ENCODE data around the gene ACMSD.

DNA sequence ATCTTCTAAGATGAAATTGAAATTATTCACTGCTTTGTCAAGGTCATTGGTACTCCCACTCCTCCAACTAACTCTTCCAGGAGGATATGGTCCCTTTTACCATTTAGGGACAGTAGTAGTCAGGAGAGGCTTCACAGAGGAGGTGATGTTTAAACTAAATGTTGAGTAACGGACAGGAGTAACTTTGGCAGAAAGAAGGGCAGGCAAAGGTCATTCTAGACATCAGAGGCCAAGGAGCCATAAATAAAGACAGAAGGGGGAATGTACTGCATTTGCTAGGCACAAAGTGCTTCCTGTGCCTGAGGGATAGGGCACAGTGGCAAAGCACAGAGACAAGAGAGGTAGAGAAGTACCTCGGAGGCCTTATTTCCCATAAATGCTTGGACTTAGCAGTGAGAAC is 14.6 kb upstream of the ACMSD start:
- TF ChIP-seq, protein P1, sequence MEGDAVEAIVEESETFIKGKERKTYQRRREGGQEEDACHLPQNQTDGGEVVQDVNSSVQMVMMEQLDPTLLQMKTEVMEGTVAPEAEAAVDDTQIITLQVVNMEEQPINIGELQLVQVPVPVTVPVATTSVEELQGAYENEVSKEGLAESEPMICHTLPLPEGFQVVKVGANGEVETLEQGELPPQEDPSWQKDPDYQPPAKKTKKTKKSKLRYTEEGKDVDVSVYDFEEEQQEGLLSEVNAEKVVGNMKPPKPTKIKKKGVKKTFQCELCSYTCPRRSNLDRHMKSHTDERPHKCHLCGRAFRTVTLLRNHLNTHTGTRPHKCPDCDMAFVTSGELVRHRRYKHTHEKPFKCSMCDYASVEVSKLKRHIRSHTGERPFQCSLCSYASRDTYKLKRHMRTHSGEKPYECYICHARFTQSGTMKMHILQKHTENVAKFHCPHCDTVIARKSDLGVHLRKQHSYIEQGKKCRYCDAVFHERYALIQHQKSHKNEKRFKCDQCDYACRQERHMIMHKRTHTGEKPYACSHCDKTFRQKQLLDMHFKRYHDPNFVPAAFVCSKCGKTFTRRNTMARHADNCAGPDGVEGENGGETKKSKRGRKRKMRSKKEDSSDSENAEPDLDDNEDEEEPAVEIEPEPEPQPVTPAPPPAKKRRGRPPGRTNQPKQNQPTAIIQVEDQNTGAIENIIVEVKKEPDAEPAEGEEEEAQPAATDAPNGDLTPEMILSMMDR (IDR thresholded peaks at IDR 0.05) = no peak
- no peak for TF ChIP-seq POLR2A (IDR thresholded peaks at IDR 0.05)

Measured in testis (tissue), 2 donors.